Activated naive CD4-positive, alpha-beta T cell (primary cell): Measurements from ENCODE around the gene CAPN5.

Source experiments
- DNase-seq, 4 experiments: peaks; one replicate each; lab custom pipeline; 2025; lab: John Stamatoyannopoulos, UW

CAPN5 gene

DNA sequence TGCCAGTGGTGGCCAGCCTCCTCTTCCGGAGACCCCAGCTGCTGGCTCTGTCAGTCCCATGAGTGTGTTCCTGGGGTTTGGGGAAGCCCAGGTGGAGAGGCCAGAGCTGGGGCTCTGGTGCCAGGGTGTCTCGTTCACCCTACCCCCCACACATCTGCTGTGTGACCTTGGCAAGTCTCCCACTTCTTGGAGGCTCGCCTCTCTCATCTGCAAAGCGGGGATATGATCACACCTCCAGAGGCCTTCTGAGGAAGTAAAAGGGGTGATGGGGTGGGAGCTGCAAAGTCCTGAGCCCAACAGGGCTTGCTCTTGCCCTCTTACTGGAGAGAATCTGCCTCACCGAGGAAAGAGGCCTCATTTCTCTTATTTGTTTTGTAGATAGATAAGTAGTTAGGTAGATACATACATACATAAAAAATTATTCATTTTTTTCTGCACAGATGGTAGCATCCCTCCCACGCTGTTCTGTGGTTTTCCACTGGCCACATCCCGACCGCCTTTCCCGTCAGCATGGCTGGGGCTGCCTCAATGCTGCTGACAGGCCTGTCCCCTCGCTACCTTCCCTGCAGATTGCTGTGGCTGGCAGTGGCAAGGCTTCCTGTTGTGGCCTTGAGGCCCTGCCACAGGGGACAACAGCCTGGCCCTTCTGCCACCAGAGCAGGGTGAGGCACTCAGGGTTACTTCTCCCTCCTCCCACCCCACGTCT lies 85.2 kb downstream of the CAPN5 start:
- no peak for DNase-seq

DNA sequence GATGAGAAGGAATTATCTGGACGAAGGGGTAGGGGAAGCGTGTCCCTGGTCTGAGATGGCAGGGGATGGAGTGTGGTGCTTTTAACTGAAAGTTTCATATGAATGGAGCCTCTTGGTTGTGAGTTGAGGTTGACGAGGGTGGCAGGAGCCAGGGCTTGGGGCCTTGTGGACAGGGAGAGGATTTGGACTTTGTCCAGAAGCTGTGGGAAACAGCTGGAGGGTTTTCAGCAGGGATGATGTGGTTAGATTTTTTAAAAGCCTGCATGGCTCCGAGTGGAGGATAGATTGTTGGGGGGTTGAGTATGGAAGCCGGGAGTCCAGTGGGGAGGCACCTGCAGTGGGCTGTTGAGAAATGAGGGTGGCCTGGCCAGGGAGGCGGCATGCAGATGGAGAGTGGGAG lies 86.1 kb downstream of the CAPN5 start:
- no peak for DNase-seq

DNA sequence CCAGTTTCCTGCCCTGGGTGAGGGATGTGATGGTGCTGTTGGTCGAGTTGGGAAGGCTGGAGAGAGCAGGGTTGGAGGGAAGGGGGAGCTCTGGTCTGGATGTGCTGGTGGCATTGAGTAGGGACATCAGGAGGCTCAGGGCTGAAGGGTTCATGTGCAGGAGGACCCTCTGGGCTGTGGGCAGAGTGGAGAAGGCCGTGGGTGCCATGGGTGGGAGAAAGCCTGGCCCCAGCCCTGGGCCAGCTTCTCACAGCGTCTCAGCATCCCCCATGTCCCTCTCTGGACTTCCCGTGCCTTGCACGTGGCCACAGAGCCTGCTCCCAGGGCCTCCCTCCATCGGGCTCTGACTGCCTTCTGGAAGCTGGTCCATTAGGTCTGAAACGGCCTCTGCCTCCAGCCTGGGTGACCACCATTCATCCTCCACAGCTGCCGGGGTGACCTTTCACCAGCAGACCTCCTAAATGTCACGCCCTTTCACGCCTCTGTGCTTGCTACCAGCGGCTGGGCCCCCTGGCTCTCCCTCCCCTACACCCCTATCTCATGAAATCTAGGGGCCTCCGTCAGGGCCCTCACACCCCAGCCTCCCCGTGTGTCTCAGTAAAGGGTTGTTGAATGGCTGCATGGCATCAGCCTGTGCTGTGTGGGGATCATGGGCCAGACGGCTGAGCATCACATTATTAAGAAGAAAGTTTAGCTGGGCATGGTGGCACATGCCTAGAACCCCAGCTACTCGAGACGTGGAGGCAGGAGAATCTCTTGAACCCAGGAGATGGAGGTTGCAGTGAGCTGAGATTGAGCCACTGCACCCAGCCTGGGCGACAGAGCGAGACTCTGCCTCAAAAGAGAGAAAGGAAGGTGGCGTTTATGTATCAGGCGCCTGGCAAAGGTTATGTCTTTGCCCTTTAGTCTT lies 86.8 kb downstream of the CAPN5 start:
- DNase-seq: no peak

DNA sequence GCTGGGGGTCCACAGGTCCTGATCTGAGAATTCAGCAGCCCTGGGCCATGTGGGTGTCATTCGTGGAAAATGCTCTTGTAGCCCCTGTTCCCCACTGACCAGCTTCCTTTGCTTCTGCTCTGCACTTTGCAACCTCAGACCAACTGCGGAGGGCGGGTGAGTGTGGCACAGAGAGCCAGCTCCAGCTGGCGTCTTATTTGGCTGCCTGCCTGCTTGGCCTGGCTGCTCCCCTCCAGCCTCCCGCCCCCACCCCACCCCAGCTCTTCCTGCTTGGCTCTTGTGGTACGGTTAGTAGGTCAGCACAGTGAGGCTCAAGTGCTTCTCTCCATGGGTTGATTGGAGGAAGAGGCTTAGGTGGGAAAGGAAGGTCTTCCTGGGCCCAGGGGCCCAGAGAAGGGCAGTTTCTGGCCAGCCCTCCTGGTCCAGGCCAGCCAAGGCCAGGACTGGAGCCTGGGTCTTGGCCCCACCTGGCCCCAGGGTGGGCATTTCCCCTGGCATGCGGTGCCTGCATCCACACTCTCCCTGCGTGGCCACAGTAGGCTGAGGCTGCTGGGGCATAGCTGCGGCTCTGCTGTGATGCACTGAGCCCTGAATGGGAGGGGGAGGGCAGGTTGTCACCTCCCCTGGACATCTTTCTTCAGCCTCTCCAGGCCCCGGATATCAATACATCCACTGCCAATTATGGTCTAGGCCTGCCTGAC lies 87.8 kb downstream of the CAPN5 start:
- no peak for DNase-seq

DNA sequence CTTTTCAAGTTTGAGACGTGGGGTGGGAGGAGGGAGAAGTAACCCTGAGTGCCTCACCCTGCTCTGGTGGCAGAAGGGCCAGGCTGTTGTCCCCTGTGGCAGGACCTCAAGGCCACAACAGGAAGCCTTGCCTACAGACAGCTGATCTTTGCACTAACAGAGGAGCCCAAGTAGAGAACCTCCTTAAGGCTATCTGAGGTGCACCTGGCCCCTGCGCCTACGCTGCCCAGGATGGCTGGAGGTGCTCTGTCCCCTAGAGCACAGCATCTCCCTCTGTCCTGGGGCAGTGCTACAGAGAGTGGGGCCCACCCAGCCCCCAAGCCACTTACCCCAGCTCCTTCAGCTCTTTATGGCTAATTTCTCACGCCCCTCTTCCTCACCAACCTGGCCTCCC lies 88.3 kb downstream of the CAPN5 start:
- no peak for DNase-seq

DNA sequence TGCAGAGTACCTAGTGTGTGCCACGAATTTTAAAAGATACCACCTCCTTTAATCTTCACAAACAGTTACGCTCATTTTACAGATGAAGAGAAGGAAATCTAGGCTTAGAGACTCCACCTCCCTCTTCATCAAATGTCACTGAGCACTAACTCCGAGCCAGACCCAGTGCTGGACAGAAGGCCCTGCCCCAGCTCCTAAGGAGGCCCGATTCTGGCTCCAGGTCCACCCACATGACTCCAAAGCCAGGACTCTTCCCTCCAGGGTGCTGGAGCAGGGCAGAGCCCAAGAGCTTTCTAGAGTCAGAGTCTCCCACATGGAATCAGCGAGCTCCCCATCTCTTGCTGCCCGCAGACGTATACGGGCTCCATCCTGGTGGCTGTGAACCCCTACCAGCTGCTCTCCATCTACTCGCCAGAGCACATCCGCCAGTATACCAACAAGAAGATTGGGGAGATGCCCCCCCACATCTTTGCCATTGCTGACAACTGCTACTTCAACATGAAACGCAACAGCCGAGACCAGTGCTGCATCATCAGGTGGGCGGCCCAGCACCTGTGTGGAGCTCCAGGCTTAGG lies 88.9 kb downstream of the CAPN5 start:
- DNase-seq: no peak

DNA sequence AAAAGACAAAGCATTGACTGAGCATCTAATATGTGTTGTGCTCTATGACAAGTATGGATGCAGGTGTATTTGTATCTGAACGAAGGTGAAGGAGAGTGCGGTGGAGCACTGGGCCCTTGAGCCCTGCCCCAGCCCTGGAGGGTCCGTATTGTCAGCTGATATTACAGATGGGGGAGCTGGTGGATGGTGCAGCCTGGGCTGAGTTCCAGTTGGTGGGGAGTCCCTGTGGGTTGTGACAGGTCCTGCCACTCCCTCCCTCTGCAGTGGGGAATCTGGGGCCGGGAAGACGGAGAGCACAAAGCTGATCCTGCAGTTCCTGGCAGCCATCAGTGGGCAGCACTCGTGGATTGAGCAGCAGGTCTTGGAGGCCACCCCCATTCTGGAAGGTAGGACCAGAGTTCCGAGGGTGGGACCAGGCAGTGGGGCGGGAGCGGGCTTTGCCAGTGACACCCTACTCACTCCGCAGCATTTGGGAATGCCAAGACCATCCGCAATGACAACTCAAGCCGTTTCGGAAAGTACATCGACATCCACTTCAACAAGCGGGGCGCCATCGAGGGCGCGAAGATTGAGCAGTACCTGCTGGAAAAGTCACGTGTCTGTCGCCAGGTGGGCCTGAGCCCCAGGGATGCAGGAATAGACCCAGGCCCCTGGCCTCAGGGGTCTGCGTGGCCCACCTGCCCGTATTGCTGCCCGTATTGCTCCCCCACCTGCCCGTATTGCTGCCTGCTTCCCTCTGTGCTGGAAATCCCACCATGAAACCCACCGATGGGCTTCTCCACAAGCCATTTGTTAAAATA lies 89.8 kb downstream of the CAPN5 start:
- DNase-seq: no peak

DNA sequence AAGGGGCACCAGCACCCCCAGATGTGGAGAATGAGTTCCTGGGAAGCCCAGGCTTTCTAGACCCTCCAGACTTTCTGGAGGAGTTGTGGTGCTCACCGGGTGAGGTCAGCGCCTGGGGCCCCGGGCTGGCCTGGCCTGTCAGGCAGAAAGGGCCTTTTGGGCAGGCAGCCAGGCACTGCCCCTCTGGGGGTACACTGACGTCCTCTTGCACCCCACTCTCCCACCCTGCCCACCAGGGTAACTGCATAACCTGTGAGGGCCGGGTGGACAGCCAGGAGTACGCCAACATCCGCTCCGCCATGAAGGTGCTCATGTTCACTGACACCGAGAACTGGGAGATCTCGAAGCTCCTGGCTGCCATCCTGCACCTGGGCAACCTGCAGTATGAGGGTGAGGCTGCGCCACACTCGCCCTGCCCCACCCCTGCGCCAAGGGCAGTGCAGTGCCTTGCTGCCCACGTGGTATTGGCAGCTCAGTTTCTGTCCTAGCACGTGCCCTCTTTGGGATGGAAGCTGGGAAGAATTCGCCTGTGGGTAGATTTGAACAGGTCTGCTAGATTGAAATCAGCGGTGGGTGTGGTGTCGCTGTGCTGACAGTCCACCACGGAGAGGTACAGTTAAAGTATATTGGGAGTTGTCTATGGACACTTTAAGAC lies 91.4 kb downstream of the CAPN5 start:
- DNase-seq: no peak

DNA sequence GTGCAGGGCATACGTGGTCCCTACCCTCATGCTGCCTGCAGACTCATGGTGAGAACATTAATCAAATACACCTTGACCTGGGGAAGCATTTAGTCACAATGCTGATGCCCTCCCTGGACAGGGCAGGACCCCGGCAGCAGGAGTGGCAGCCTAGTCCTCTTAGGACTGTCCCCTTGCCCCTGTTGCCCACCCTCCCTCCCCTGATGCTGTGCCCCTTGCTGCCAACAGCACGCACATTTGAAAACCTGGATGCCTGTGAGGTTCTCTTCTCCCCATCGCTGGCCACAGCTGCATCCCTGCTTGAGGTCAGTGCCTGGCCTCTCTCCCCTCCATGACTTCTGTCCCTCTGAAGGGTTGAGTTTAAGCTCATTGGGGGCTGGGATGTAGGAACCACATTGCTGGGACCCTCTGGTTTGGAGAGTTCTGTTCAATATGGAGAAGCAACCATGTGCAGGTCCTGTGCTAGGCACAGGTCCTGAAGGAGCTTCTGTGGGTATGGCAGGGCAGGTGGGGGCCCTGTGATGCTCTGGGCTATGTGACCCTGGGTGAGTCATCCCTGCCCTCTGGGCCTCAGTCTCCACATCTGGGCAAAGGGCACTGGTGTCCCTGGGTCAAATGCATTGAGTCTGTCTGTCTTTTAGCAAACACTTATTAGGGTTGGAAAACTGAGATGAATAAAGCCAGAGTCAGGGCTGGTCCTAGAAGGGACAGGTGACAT lies 92.6 kb downstream of the CAPN5 start:
- DNase-seq: no peak

DNA sequence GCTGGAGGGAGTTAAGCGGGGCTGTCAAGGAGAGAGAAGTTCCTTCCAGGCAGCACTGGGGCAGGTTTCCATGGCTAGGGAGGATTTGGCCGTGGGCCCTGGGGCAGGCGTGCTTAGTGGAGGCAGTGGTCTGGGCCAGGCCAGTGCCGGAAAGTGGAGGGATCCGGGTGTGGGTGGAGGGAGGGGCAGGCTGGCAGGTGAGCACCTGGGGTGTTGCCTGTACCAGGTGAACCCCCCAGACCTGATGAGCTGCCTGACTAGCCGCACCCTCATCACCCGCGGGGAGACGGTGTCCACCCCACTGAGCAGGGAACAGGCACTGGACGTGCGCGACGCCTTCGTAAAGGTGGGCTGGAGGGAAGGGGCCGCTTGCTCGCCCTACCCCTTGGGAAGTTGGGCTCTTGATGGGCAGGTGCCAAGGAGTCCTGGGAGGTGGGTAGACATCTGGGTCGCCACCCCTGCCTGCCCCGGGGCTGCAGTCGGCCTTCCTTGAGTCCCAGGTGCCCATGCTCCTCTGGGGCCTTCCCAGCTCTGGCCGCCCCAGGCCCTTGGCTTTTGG lies 93.2 kb downstream of the CAPN5 start:
- DNase-seq: no peak

DNA sequence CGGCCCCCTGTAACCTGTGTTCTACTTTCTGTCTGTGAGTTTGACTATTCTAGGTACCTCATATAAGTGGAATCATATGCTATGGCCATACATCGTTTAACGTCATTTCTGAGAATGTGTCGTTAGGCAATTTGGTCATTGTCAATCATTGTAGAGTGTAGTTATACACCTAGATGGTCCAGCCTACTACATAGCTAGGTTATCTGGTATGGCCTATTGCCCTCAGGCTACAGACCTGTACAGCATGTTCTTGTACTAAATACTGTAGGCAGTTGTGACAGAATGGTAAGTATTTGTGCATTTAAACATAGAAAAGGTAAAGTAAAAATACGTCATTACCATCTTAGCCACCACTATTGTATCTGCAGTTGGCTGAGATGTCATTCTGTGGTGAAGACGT lies 96.5 kb downstream of the CAPN5 start:
- no peak for DNase-seq

DNA sequence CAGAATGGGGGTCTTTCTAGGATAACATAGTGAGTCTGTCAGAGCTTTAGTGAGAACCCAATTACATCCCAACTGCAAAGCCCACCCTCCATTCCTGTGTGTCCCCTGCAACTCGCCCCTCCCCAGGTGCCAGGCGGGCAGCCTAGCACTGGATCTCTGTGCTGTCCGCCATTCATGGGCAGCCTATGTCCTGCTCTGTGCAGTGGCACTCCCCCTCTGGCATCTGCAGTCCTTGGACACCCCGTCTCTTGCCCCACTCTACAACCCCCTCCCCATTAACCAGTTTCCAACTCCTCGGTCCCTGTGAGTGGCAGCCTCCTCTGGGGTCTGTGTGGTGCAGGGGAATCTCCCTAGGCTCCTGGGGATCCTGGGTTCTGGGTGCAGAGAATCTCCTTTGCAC lies 98.3 kb downstream of the CAPN5 start:
- no peak for DNase-seq

DNA sequence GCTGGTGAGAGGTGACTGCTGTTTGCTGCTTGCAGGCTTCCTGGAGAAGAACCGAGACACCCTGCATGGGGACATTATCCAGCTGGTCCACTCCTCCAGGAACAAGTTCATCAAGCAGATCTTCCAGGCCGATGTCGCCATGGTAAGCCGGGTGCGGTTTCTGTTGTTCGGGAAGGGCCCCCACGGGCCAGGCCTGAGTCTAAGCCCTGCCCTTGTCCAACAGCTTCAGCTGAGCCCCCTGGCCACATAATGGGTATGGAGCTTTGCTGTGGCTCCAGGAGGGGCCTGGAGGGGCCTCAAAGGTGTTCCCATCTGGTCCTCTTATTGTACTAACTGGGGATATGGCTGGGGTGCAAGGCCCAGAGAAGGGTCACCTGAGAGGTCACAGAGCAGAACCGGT lies 99.2 kb downstream of the CAPN5 start:
- DNase-seq: no peak

DNA sequence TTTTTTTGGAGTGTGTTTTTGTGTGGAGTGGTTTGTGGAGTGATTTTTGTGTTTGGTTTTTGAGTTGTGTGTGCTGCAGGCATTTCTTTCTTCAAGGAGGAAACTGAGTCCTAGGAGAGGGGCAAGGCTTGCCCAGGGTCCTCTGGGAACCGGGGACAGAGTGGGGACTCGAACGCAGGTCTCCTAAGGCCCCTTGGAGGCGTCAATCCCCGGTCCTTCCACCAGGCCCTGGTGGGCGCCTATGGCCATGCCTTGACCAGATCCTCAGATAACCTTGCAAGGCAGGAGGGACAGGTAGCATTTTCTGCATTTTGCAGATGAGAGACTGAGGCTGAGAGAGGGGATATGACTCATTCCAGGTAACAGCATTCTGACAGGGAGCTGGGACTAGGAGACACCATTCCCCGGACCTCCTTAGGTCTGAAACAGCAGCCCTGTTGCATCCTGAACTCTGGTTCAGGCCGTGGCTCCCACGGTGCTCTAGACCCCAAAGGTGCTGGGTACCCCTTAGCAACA lies 100.4 kb downstream of the CAPN5 start:
- DNase-seq: no peak

DNA sequence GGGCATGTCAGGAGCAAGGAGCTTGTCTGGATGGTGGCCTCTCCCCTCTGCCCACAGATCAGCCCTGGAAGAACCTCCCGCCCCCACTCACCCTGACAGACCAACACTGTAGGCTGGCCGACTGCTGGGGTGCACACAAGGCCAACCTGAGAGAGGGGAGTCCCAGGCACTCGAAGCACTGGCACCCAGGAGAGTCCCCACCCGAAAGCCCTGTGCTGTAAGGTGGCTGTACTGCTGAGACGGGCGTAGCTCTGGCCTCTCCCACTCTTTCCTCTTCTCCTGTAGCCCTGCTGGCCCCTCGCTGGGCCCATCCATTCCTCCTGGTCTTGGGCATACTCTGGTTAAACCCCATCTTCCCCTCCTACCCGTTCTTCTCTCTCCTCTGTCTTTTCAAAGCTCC lies 101.0 kb downstream of the CAPN5 start:
- DNase-seq: no peak

DNA sequence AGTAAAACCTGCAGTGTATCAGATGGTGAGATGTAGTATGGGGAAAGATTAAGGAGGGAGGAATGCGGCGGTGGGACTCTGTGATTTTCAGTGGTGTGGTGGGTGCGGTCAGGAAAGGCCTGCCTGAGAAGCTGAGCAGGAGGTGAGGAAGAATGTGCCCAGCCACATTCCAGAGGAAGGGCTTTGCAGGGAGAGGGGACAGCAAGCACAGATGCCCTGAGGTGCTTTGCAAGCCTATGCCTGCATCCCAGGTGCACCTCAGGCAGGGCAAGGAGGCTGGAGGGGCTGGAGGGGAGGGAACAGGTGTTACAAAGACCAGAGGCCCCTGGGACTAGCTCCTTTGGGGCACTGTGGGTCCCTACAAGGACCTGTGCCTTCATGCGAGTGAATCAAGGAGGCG lies 103.3 kb downstream of the CAPN5 start:
- DNase-seq: no peak

DNA sequence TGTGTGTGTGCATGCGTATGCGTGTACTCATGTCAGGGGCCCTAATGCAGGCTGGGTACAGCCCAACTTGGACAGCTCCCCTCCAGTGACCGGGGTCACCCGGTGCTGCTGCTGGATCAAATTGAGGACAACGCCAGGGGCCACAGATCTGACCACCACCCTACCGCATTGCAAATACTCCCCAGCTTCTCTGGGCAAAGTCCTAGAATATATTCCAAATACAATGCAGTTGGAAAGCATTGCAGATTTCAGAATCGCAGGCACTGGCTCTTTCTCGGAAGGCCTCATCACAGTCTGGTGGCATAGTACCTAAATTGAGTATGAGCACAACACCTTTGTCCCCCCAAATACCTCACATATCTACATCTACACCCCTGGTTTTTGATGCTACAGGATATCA lies 104.5 kb downstream of the CAPN5 start:
- no peak for DNase-seq

DNA sequence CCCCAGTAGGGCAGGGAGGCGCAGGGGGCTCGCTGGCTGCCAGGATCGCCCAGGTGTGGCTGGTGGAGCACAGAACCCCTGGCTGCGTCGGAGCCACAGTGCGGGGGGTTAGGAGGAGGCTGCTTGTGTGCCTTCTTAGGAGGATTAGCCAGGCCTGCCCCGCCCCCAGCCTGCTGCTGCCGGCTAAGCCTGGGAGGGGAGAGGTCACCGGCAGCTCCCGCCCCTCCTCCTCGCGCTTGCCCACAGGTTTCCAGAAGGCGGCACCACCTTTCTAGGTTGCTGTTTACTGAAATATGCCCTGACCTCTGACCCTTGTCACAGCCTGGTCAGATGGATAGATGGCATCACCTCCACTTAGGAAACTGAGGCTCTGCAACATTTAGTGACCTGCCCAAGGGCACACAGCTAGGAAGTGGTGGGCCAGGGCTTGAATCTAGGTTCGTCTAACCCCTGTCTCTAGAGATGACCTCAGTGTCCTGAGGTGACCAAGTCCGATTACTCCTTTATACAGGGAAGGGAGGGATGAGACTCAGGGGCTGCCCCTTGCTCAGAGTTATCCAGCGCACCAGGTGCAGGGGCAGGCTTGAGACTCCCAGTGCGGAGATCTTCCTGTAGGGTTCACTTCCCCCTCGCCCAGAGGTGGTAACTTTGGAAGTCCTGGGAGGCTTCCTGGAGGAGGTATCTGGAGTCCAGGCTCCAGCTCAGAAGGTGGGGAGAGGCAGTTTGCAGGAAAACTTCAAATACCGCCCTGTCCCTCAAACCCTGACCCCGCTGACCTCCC lies 105.3 kb downstream of the CAPN5 start:
- DNase-seq: no peak

DNA sequence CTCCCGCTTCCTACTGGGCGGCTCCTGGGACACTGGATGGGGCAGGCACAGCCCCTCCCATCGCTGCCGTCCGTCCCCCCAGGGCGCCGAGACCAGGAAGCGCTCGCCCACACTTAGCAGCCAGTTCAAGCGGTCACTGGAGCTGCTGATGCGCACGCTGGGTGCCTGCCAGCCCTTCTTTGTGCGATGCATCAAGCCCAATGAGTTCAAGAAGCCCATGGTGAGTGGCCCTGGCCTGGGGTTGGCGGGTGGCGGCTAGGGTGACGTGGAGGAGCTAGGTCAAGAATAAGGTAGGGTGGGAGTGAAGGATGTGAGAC lies 105.9 kb downstream of the CAPN5 start:
- DNase-seq: no peak
